GM20000 (cell line): ENCODE results near the gene C1QTNF2.

Source experiments
- DNase-seq: peaks from one replicate; pipeline ENCODE4 v3.0.0; 2012; ENCODE audit warnings: low spot score
- CTCF ChIP-seq: IDR thresholded peaks from 2 replicates; pipeline ENCODE4 v1.5.1; 2012; ENCODE audit warnings: mild to moderate bottlenecking, control low read depth; ENCODE audit errors: extremely low read depth, missing control alignments

C1QTNF2 gene

GRCh38 chr5:160370713-160371034, 248 bp upstream of the C1QTNF2 start:
- no peak for DNase-seq
- TF ChIP-seq CTCF = no peak

- no peak for DNase-seq
- TF ChIP-seq CTCF = no peak
These were observed 2.5 kb downstream of the C1QTNF2 start for GRCh38 chr5:160367885-160368284.

GRCh38 chr5:160367261-160367660, 3.2 kb downstream of the C1QTNF2 start:
- no peak for TF ChIP-seq CTCF
- DNase-seq = no peak

GRCh38 chr5:160366230-160366629, 4.2 kb downstream of the C1QTNF2 start:
- DNase-seq = no peak
- no peak for TF ChIP-seq CTCF

- no peak for TF ChIP-seq CTCF
These were observed 6.6 kb downstream of the C1QTNF2 start for GRCh38 chr5:160363660-160364395.

GRCh38 chr5:160363211-160363610, 7.2 kb downstream of the C1QTNF2 start:
- no peak for DNase-seq
- no peak for TF ChIP-seq CTCF

More at GRCh38 chr5:160363660-160364395, 6.6 kb downstream of the C1QTNF2 start:
- DNase-seq = no peak

GRCh38 chr5:160361624-160362228, 8.7 kb downstream of the C1QTNF2 start:
- no peak for TF ChIP-seq CTCF
- DNase-seq = no peak
